NCI-H2171 (cell line): Measurements from ENCODE around the gene MAPT.
"Not testable (repeated sequence)": the region's sequence is repeated elsewhere in the genome, so short reads cannot be mapped to it uniquely, and the experiment has no call there.

ENCODE experiments used
- DNase-seq: peaks from one replicate; lab custom pipeline; 2025; lab: John Stamatoyannopoulos, UW

Gene MAPT

GRCh38 chr17:46009681-46010596 lies 115.6 kb downstream of the MAPT start:
- DNase-seq = no peak

DNA sequence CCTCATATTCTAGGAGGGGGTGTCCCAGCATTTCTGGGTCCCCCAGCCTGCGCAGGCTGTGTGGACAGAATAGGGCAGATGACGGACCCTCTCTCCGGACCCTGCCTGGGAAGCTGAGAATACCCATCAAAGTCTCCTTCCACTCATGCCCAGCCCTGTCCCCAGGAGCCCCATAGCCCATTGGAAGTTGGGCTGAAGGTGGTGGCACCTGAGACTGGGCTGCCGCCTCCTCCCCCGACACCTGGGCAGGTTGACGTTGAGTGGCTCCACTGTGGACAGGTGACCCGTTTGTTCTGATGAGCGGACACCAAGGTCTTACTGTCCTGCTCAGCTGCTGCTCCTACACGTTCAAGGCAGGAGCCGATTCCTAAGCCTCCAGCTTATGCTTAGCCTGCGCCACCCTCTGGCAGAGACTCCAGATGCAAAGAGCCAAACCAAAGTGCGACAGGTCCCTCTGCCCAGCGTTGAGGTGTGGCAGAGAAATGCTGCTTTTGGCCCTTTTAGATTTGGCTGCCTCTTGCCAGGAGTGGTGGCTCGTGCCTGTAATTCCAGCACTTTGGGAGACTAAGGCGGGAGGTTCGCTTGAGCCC lies 116.3 kb downstream of the MAPT start:
- DNase-seq = no peak

DNA sequence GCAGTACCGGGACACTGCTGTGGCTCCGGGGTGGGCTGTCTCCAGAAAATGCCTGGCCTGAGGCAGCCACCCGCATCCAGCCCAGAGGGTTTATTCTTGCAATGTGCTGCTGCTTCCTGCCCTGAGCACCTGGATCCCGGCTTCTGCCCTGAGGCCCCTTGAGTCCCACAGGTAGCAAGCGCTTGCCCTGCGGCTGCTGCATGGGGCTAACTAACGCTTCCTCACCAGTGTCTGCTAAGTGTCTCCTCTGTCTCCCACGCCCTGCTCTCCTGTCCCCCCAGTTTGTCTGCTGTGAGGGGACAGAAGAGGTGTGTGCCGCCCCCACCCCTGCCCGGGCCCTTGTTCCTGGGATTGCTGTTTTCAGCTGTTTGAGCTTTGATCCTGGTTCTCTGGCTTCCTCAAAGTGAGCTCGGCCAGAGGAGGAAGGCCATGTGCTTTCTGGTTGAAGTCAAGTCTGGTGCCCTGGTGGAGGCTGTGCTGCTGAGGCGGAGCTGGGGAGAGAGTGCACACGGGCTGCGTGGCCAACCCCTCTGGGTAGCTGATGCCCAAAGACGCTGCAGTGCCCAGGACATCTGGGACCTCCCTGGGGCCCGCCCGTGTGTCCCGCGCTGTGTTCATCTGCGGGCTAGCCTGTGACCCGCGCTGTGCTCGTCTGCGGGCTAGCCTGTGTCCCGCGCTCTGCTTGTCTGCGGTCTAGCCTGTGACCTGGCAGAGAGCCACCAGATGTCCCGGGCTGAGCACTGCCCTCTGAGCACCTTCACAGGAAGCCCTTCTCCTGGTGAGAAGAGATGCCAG lies 117.6 kb downstream of the MAPT start:
- no peak for DNase-seq

- DNase-seq = no peak
Observed at GRCh38 chr17:46012506-46013079, 118.2 kb downstream of the MAPT start.

- no peak for DNase-seq
Observed at GRCh38 chr17:46013127-46013501, 118.8 kb downstream of the MAPT start.

DNA sequence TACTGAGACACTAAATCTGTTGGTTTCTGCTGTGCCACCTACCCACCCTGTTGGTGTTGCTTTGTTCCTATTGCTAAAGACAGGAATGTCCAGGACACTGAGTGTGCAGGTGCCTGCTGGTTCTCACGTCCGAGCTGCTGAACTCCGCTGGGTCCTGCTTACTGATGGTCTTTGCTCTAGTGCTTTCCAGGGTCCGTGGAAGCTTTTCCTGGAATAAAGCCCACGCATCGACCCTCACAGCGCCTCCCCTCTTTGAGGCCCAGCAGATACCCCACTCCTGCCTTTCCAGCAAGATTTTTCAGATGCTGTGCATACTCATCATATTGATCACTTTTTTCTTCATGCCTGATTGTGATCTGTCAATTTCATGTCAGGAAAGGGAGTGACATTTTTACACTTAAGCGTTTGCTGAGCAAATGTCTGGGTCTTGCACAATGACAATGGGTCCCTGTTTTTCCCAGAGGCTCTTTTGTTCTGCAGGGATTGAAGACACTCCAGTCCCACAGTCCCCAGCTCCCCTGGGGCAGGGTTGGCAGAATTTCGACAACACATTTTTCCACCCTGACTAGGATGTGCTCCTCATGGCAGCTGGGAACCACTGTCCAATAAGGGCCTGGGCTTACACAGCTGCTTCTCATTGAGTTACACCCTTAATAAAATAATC lies 119.3 kb downstream of the MAPT start:
- DNase-seq = no peak

DNA sequence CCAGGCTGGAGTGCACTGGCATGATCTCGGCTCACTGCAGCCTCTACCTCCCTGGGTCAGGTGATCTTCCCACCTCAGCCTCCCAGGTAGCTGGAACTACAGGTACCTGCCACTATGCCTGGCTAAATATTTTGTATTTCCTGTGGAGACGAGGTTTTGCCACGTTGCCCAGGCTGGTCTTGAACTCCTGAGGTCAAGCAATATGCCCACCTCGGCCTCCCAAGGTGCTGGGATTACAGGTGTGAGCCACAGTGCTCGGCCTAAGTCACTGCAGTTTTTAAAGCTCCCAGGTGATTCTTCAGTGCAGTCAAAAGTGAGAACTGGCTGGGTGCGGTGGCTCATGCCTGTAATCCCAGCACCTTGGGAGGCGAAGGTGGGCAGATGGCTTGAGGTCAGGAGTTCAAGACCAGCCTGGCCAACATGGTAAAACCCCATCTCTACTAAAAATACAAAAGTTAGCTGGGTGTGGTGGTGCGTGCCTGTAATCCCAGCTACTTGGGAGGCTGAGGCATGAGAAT lies 125.1 kb downstream of the MAPT start:
- not testable (repeated sequence) for DNase-seq

DNA sequence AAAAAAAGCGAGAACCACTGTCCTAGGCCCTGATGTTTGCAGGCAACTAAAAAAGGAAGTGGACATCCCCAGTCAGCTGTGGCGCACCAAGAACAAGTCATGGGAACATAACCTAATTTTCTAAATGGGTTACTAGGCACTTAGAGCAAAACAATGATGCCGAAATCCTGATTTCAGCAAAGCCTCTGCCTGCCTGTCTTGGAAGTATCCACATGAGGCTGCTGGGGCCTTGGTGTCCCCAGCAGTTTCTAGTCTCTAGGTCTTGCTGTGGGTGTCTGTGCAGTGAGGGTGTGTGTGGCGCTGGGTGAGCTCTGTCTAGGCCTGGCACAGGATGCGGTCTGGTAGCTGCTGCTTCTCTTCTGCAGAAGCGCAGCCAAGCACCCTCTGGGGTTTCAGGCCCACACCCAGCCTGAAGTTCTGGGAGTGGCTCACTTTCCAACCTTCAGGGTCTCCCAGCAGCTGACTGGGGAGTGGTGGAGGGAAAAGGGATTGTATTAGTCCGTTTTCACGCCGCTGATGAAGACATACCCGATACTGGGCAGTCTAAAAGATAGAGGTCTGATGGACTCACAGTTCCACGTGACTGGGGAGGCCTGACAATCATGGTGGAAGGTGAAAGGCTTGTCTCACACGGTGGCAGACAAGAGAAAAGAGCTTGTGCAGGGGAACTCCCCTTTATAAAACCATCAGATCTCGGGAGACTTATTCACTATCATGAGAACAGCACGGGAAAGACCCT lies 125.8 kb downstream of the MAPT start:
- no peak for DNase-seq

GRCh38 chr17:46020998-46021397 lies 126.6 kb downstream of the MAPT start:
- DNase-seq = no peak

- DNase-seq = not testable (repeated sequence)
Observed at GRCh38 chr17:46023366-46023765, 129.0 kb downstream of the MAPT start.

GRCh38 chr17:46023783-46024388 lies 129.5 kb downstream of the MAPT start:
- no peak for DNase-seq

DNA sequence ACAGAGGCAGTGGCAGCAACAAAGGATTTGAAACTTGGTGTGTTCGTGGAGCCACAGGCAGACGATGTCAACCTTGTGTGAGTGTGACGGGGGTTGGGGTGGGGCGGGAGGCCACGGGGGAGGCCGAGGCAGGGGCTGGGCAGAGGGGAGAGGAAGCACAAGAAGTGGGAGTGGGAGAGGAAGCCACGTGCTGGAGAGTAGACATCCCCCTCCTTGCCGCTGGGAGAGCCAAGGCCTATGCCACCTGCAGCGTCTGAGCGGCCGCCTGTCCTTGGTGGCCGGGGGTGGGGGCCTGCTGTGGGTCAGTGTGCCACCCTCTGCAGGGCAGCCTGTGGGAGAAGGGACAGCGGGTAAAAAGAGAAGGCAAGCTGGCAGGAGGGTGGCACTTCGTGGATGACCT lies 130.2 kb downstream of the MAPT start:
- no peak for DNase-seq

GRCh38 chr17:46025060-46025459 lies 130.7 kb downstream of the MAPT start:
- no peak for DNase-seq

DNA sequence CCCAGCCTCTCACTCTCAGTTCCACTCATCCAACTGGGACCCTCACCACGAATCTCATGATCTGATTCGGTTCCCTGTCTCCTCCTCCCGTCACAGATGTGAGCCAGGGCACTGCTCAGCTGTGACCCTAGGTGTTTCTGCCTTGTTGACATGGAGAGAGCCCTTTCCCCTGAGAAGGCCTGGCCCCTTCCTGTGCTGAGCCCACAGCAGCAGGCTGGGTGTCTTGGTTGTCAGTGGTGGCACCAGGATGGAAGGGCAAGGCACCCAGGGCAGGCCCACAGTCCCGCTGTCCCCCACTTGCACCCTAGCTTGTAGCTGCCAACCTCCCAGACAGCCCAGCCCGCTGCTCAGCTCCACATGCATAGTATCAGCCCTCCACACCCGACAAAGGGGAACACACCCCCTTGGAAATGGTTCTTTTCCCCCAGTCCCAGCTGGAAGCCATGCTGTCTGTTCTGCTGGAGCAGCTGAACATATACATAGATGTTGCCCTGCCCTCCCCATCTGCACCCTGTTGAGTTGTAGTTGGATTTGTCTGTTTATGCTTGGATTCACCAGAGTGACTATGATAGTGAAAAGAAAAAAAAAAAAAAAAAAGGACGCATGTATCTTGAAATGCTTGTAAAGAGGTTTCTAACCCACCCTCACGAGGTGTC lies 131.3 kb downstream of the MAPT start:
- DNase-seq = no peak

GRCh38 chr17:46026166-46027047 lies 132.1 kb downstream of the MAPT start:
- DNase-seq = no peak

DNA sequence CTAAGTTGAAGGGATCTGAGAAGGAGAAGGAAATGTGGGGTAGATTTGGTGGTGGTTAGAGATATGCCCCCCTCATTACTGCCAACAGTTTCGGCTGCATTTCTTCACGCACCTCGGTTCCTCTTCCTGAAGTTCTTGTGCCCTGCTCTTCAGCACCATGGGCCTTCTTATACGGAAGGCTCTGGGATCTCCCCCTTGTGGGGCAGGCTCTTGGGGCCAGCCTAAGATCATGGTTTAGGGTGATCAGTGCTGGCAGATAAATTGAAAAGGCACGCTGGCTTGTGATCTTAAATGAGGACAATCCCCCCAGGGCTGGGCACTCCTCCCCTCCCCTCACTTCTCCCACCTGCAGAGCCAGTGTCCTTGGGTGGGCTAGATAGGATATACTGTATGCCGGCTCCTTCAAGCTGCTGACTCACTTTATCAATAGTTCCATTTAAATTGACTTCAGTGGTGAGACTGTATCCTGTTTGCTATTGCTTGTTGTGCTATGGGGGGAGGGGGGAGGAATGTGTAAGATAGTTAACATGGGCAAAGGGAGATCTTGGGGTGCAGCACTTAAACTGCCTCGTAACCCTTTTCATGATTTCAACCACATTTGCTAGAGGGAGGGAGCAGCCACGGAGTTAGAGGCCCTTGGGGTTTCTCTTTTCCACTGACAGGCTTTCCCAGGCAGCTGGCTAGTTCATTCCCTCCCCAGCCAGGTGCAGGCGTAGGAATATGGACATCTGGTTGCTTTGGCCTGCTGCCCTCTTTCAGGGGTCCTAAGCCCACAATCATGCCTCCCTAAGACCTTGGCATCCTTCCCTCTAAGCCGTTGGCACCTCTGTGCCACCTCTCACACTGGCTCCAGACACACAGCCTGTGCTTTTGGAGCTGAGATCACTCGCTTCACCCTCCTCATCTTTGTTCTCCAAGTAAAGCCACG lies 133.0 kb downstream of the MAPT start:
- no peak for DNase-seq

- no peak for DNase-seq
Observed at GRCh38 chr17:46027976-46028325, 133.6 kb downstream of the MAPT start.

DNA sequence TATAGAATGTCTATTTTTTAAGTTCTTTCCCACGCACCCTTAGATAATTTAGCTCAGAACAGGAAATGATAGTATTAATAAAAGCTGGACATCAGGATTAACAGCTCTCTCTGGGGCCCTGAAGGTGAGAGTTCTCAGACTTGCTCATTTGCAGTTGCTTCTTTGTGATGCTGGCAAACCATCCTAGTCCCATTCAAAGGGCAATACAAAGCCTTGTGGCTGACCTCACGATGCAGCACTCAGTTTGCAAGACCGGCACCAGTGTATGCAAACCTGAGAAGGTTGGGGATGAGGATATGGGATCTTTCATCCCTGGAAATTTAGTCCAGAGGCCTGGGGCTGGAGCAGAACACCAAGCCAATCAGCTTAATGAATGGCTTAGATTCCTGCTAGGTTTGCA lies 134.0 kb downstream of the MAPT start:
- DNase-seq = no peak
